NCI-H82 (cell line): ENCODE data around the gene PPM1M.
"Not testable (repeated sequence)": the region's sequence is repeated elsewhere in the genome, so short reads cannot be mapped to it uniquely, and the experiment has no call there.

ENCODE experiments used
- DNase-seq: peaks from one replicate; lab custom pipeline; 2025; lab: John Stamatoyannopoulos, UW

PPM1M gene

DNA sequence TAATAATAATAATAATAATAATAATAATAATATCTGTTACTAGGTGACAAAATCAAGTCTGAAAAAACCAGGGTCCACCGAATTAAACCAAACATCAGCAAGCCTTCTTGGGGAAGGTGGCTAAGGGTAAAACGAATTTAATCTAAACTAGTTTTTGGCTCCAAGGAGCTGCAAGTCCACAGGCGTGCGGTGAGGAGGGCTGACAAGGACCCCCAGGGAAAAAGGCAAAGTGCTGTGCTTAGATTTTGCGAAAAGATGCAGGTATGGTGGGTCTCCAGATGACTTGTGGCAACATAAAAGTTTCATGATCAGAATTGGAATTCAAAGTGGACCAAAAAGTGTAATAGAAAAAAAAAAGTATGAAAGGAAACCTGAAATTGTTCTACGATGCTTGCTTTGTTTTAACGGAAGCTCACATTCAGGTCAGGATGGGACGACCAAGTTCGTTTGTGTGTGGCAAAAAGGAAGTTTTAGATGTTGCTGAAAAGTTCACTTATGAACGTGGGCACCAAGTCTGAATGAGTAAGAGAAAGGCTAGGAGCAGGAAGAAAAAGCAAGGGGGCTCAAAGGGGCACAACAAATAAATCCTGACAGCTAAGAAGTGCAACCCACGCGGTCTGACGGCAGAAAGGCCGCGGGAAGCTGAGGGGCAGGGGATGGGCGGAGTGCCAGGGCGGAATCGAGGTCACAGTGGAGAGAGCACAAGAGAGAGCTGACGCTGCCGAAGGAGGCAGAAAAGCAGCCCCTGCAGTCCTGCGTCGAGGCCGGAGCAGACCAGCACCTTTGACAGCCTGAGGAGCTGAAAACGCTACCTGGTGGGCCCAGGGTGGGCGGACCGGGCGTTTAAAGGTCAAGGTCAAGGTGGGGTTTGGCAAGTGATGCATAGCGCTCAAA, 31.8 kb downstream of the PPM1M start:
- DNase-seq = peak; percentile 51

- DNase-seq = peak; percentile 42
Measured at GRCh38 chr3:52277972-52278509, 32.5 kb downstream of the PPM1M start.

- DNase-seq = peak; percentile 94
Measured at GRCh38 chr3:52278510-52279069, 33.0 kb downstream of the PPM1M start, which contains the start of gene WDR82. Gene WDR82 (minus strand): TSS chr3:52278649. CDS start chr3:52278361, 288 bp downstream.

- DNase-seq = no peak
Measured at GRCh38 chr3:52279596-52279995, 34.0 kb downstream of the PPM1M start.

- DNase-seq = no peak
Measured at GRCh38 chr3:52280050-52280461, 34.5 kb downstream of the PPM1M start.

DNA sequence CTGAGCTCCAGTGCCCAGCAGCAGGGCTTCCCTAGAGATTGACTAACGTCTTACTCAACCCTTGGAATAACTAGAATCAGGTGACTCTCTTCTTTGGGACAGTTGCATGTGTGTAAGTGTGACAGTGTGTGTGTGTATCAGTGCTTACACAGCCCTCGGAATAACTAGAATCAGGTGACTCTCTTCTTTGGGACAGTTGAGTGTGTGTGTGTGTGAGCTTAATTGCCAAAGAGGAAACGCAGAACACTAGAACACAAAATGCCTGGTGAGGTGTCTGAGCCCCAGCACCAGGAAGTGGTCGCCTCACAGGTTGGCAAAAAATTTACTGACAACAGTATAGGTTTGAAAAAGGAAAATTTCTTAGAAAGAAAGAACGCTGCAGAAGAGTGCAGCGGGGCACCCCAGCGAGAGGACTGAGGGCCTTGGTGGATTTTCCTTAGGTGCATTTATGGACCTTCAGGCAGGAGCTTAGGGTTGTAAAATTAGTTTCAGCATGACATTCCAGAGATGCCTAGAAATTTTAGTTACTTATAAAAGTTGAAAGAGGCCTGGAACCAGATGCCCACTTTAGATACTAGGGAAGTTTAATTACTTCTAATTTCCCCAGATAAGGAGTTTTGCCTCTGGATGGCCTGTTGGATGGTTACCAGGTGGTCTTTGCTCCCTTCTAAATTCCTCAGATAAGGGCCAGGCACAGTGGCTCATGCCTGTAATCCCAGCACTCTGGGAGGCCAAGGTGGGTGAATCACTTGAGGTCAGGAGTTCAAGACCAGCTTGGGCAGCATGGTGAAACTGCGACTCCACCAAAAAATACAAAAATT, 36.6 kb downstream of the PPM1M start:
- no peak for DNase-seq

DNA sequence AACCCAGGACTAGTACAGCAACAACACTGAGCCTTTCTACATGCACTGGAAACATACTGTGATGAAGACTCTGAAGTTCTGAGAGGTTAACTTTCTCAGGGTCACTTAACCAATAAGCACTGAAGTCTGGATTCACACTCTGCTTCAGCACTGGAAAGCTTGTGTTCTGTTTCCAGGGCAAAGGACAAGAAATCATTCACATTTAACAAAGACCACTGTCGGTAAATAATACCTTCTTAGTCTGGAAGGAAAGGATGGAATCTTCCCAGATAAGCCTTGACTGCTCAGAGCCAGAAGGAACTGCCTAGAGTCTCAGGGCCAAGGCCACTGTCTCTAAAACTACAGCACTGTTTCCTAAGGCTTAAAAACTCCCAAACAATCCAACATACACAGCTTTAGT, 37.7 kb downstream of the PPM1M start:
- DNase-seq = no peak

GRCh38 chr3:52284051-52284450, 38.5 kb downstream of the PPM1M start:
- not testable (repeated sequence) for DNase-seq

DNA sequence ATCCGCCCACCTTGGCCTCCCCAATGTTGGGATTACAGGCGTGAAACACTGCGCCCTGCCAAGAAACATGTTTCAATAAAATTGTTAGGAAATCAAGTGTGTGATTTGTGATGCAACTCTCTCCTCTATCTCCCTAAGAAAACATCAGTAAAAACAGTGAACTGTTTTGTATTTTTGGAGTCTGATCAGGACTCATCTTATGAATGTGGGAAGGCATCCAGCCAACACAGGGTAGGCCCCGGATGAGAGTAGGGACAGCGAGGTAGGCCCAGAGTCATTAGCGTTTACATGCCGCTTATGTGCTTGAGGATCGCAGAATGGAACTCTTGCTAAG, 41.2 kb downstream of the PPM1M start:
- DNase-seq = peak; percentile 35

GRCh38 chr3:52288674-52289073, 43.1 kb downstream of the PPM1M start:
- no peak for DNase-seq

- DNase-seq = no peak
Measured at GRCh38 chr3:52289338-52289746, 43.8 kb downstream of the PPM1M start.

DNA sequence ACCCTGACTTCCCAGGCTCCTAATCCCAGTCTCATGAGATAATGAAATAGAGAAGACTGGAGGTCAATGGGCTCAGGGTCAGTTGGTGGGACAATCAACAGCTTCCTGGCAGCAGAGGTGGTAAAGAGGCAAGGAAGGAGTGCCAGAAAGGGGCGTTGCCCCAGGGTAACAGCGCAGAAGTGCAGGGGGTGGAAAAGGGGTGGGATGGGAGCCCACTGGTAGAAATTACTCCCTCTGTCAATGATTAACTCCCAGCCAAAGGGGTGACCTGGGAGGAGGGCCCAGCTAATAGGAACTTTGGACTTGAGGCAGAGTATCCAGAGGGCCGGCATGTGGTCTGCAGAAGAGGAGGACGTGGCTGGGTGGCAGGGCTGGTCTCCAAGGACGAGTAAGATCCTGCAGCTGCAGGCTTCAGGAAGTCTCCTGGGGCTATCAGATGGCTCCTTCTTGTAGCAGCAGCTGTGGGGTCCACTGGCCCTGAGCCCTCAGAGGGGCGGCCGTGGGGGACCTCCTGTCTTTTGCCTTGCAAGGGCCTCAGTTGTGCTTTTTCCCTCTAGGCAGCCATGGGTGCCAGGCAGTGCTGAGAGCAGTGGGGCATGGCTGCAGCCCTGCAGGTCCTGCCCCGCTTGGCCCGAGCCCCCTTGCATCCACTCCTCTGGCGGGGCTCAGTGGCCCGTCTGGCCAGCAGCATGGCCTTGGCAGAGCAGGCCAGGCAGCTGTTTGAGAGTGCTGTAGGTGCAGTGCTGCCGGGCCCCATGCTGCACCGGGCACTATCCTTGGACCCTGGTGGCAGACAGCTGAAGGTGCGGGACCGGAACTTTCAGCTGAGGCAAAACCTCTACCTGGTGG, 44.4 kb downstream of the PPM1M start:
- DNase-seq = no peak

- DNase-seq = no peak
Measured at GRCh38 chr3:52290596-52291507, 45.3 kb downstream of the PPM1M start.

- DNase-seq = peak; percentile 61
Measured at GRCh38 chr3:52291508-52292181, 46.1 kb downstream of the PPM1M start.

DNA sequence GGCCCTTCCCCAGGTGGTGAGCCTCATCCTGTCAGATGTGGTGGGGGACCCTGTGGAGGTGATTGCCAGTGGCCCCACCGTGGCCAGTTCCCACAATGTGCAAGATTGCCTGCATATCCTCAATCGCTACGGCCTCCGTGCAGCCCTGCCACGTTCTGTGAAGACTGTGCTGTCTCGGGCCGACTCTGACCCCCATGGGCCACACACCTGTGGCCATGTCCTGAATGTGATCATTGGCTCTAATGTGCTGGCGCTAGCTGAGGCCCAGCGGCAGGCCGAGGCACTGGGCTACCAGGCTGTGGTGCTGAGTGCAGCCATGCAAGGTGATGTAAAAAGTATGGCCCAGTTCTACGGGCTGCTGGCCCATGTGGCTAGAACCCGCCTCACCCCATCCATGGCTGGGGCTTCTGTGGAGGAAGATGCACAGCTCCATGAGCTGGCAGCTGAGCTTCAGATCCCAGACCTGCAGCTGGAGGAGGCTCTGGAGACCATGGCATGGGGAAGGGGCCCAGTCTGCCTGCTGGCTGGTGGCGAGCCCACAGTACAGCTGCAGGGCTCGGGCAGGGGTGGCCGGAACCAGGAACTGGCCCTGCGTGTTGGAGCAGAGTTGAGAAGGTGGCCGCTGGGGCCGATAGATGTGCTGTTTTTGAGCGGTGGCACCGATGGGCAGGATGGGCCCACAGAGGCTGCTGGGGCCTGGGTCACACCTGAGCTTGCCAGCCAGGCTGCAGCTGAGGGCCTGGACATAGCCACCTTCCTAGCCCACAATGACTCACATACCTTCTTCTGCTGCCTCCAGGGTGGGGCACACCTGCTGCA, 46.9 kb downstream of the PPM1M start:
- no peak for DNase-seq

GRCh38 chr3:52293491-52294319, 48.1 kb downstream of the PPM1M start:
- no peak for DNase-seq

- DNase-seq = no peak
Measured at GRCh38 chr3:52294320-52295150, 49.0 kb downstream of the PPM1M start.
